Epithelial cell of esophagus (primary cell): Measurements from ENCODE around the gene RPP30.
A peak's percentile ranks its signal among the peaks of the same experiment; 100 is the strongest.

ENCODE experiments used
- DNase-seq: peaks from one replicate; pipeline ENCODE4 v3.0.0; 2010; ENCODE audit warnings: low read depth
- H3K4me3 ChIP-seq: 2 replicates; pipeline ENCODE4 v1.5.1; 2011; ENCODE audit warnings: mild to moderate bottlenecking, low read length, control low read depth
- CTCF ChIP-seq: IDR thresholded peaks from 2 replicates; pipeline ENCODE4 v1.5.1; 2011; ENCODE audit warnings: low read depth, mild to moderate bottlenecking, low read length, control low read depth, inconsistent platforms; ENCODE audit not compliant: insufficient read depth; ENCODE audit errors: missing control alignments

The RPP30 gene

GRCh38 chr10:90916392-90917237 lies 44.8 kb downstream of the RPP30 start:
- no peak for TF ChIP-seq CTCF
- no peak overlapping the region for H3K4me3 ChIP-seq
- no peak for DNase-seq

GRCh38 chr10:90917238-90917967 lies 45.6 kb downstream of the RPP30 start:
- no peak for TF ChIP-seq CTCF
- no peak overlapping the region for H3K4me3 ChIP-seq

GRCh38 chr10:90917968-90918318 lies 46.2 kb downstream of the RPP30 start:
- no peak for DNase-seq
- no peak for TF ChIP-seq CTCF
- H3K4me3 ChIP-seq, result no peak overlapping the region

More at GRCh38 chr10:90917238-90917967, 45.6 kb downstream of the RPP30 start:
- peak; percentile 18 for DNase-seq

GRCh38 chr10:90919683-90920574 lies 48.2 kb downstream of the RPP30 start:
- DNase-seq, result no peak
- no peak for TF ChIP-seq CTCF
- no peak overlapping the region for H3K4me3 ChIP-seq

GRCh38 chr10:90920986-90921666 lies 49.4 kb downstream of the RPP30 start, which contains the start of gene ANKRD1:
ANKRD1 (minus strand) TSS chr10:90921087; CDS start chr10:90921027, 60 bp downstream.
- no peak within 1 kb of the TSS for H3K4me3 ChIP-seq
- DNase-seq, result peak; percentile 93
- TF ChIP-seq CTCF, result no peak

GRCh38 chr10:90921906-90922305 lies 50.1 kb downstream of the RPP30 start:
- TF ChIP-seq CTCF, result no peak
- no peak for DNase-seq
- no peak overlapping the region for H3K4me3 ChIP-seq
